Natural killer cell (primary cell): ENCODE measurements around the gene PCGF3. TPM values are rescaled to one million over a fixed set of nuclear protein-coding genes. Genes with fewer than 3 reads are reported as not detected.

ENCODE experiments used
- ATAC-seq, 3 donors: fragments of 150-1000 bp in 2 of 3; fragments of 200-7000 bp in 1 of 3; cut with Tn5 transposase; 1 replicate in 1 of 3; 2 replicates in 2 of 3; pipeline ENCODE4 v1.10.0; 2021; ENCODE audit warnings: mild to moderate bottlenecking in 2 of 3, moderate library complexity in 2 of 3
- DNase-seq, 2 donors: peaks; one replicate each; pipeline versions ENCODE4 v3.0.0 to v3.0.0-alpha.2; 2013 to 2021; ENCODE audit warnings: mixed read lengths in 1 of 2
- H3K27ac ChIP-seq: one replicate; pipeline ENCODE4 v1.5.1; 2013; ENCODE audit warnings: mild to moderate bottlenecking, low read length
- H3K27me3 ChIP-seq: one replicate; pipeline ENCODE4 v1.6.1; 2013; ENCODE audit warnings: low read length; ENCODE audit not compliant: control insufficient read depth, insufficient read depth
- H3K36me3 ChIP-seq: one replicate; pipeline ENCODE4 v1.6.1; 2013; ENCODE audit warnings: low read length; ENCODE audit not compliant: control insufficient read depth, insufficient read depth
- H3K4me1 ChIP-seq: one replicate; pipeline ENCODE4 v1.6.1; 2013; ENCODE audit warnings: low read length; ENCODE audit not compliant: control insufficient read depth, insufficient read depth
- H3K4me3 ChIP-seq: one replicate; pipeline ENCODE4 v1.5.1; 2013; ENCODE audit warnings: low read length
- H3K9me3 ChIP-seq: one replicate; pipeline ENCODE4 v1.6.1; 2013; ENCODE audit warnings: low read length; ENCODE audit not compliant: control insufficient read depth, insufficient read depth
- H3K27ac Mint-ChIP-seq, 2 donors: one replicate each; pipeline ENCODE4 v1.8.0; 2022; ENCODE audit warnings: mild to moderate bottlenecking in 2 of 2, mixed read lengths in 2 of 2, moderate library complexity in 1 of 2
- H3K27me3 Mint-ChIP-seq, 2 donors: one replicate each; pipeline ENCODE4 v1.8.0; 2022; ENCODE audit warnings: low read depth in 2 of 2, mixed read lengths in 2 of 2
- H3K36me3 Mint-ChIP-seq: one replicate; pipeline ENCODE4 v1.8.0; 2022; ENCODE audit warnings: mixed read lengths
- H3K4me1 Mint-ChIP-seq, 2 donors: one replicate each; pipeline ENCODE4 v1.8.0; 2022; ENCODE audit warnings: mixed read lengths in 2 of 2
- H3K4me3 Mint-ChIP-seq: one replicate; pipeline ENCODE4 v1.8.0; 2022; ENCODE audit warnings: mild to moderate bottlenecking, moderate library complexity, mixed read lengths
- H3K9me3 Mint-ChIP-seq, 2 donors: one replicate each; pipeline ENCODE4 v1.8.0; 2022; ENCODE audit warnings: mixed read lengths in 2 of 2
- CTCF ChIP-seq: fragments of 200-600 bp; IDR thresholded peaks from one replicate; pipeline ENCODE4 v1.8.0; 2022; ENCODE audit warnings: antibody characterized with exemption
- whole genome bisulfite sequencing: methylation state at CpG from one replicate; pipeline ENCODE4 v1.1.7; 2013; ENCODE audit warnings: missing lambda C conversion rate; ENCODE audit not compliant: insufficient coverage; 5-methylcytosine and 5-hydroxymethylcytosine counted together
- intact Hi-C: fragments of 100-400 bp; cut with micrococcal nuclease; formaldehyde crosslinking; loops from one replicate; pipeline ENCODE4 v1.14.2; 2022
- total RNA-seq, 4 donors: library from RNA; stranded (reverse); fragments of 120-200 nt in 1 of 4; gene quantifications; one replicate each; pipeline versions ENCODE4 v1.2.3 to v1.2.4, GENCODE V29; 2013 to 2022

Gene PCGF3
- total RNA-seq, 3 donors from 2014 or later (not counting 1 experiment from before 2014, with no cell fraction given) = 71.2 to 101 (median 97.2) TPM

GRCh38 chr4:657834-658667 is 47.6 kb upstream of the PCGF3 start:
- intact Hi-C loops = no loop called here
- no peaks in the 10 kb centered on the region for H3K27me3 Mint-ChIP-seq
- no peak overlapping the region for H3K4me3 ChIP-seq
- H3K27ac ChIP-seq = no peak overlapping the region
- DNase-seq = no peak
- no peaks in the 10 kb centered on the region for H3K9me3 ChIP-seq
- no peak overlapping the region for H3K4me3 Mint-ChIP-seq
- no peak overlapping the region for H3K27ac Mint-ChIP-seq
- H3K4me1 Mint-ChIP-seq = peaks cover 0 to 3% of the 10 kb centered on the region in 2 donors
- no peak for ATAC-seq
- H3K36me3 Mint-ChIP-seq = no peaks in the 10 kb centered on the region
- H3K27me3 ChIP-seq = no peaks in the 10 kb centered on the region
- 91% methylated on average over 27 of the region's 27 CpGs for WGBS
- TF ChIP-seq CTCF = no peak
- H3K9me3 Mint-ChIP-seq = peaks cover 0 to 2% of the 10 kb centered on the region in 2 donors
- peaks cover 6% of the 10 kb centered on the region for H3K4me1 ChIP-seq
- H3K36me3 ChIP-seq = no peaks in the 10 kb centered on the region

DNA sequence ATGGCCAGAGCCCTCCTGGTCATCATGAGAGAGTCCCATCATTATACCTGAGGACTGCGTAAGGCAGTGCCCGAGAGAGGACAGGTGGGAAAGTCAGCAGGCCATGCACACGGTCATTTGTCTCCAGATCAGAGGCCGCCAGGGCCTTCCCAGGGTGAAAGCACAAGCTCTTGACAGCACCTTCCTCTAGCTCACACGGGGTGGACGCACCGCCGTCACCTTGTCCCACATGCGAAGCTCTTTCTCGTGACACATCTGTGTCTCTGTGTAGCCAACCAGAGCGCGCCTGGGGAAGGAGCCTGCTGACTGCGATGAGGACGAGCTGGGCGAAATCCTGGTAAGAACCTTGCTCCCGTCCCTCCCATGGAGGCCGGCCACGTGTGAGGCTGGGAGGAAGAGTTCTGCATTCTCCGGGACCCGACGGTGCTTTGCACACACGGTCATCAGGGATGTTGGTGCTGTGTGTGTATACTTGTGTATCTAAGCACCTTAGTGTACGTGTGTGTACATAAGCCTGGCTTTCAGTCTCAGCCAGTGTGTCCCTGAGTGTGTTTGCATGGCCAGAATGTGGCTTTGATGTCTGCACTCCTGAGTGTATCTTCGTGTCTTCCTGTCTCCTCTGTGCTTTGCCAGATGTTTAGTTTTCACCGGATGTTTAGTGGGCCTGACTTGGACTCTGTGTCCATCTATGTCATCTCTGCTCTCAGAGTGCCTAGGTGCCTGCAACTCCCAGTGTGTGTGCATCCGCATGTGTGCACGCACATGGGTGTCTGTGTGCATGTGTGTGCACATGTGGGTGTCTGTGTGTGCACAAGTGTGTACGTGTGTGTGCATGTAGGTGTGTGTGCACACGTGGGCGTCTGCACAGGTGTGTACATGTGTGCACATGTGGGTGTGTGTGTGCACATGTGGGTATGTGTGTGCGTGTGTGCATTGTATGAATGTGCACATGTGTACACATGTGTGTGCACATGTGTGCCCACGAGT is 46.7 kb upstream of the PCGF3 start:
- ATAC-seq = no peak
- H3K36me3 ChIP-seq = no peaks in the 10 kb centered on the region
- WGBS = 96% methylated on average over 32 of the region's 32 CpGs

GRCh38 chr4:659851-660250 is 45.8 kb upstream of the PCGF3 start:
- intact Hi-C loops = no loop called here
- ATAC-seq = no peak
- H3K4me3 Mint-ChIP-seq = peak overlapping the region; percentile 28

More for the DNA sequence above, 46.7 kb upstream of the PCGF3 start:
- no peak overlapping the region for H3K27ac ChIP-seq
- Mint-ChIP-seq H3K4me3 (no peak overlapping the region), H3K9me3 (peaks cover 0 to 2% of the 10 kb centered on the region in 2 donors), H3K4me1 (peaks cover 0 to 7% of the 10 kb centered on the region in 2 donors), H3K27me3 (no peaks in the 10 kb centered on the region), H3K27ac (no peak overlapping the region), H3K36me3 (no peaks in the 10 kb centered on the region)
- no peaks in the 10 kb centered on the region for H3K9me3 ChIP-seq
- H3K4me3 ChIP-seq = no peak overlapping the region
- DNase-seq = no peak
- no peaks in the 10 kb centered on the region for H3K27me3 ChIP-seq
- intact Hi-C loops = no loop called here
- H3K4me1 ChIP-seq = peaks cover 11% of the 10 kb centered on the region
- TF ChIP-seq CTCF = no peak

More at GRCh38 chr4:659851-660250, 45.8 kb upstream of the PCGF3 start:
- peaks cover 0 to 2% of the 10 kb centered on the region in 2 donors for H3K9me3 Mint-ChIP-seq
- H3K4me1 ChIP-seq = peaks cover 20% of the 10 kb centered on the region
- no peaks in the 10 kb centered on the region for H3K27me3 Mint-ChIP-seq
- H3K36me3 ChIP-seq = no peaks in the 10 kb centered on the region
- 99% methylated on average over 6 of the region's 8 CpGs for WGBS
- no peaks in the 10 kb centered on the region for H3K27me3 ChIP-seq
- no peak for DNase-seq
- H3K4me1 Mint-ChIP-seq = peaks cover 5 to 13% of the 10 kb centered on the region in 2 donors
- H3K9me3 ChIP-seq = no peaks in the 10 kb centered on the region
- H3K27ac ChIP-seq = no peak overlapping the region
- TF ChIP-seq CTCF = no peak
- H3K36me3 Mint-ChIP-seq = no peaks in the 10 kb centered on the region
- no peak overlapping the region for H3K4me3 ChIP-seq
- H3K27ac Mint-ChIP-seq = no peak overlapping the region
